GM23338 (cell line): Measurements from ENCODE around the gene LCE6A. TPM values are rescaled to one million over a fixed set of nuclear protein-coding genes. Genes with fewer than 3 reads are reported as not detected.

Experiments
- ATAC-seq: fragments of 200-7000 bp; cut with Tn5 transposase; 3 replicates; pipeline ENCODE4 v1.9.1; 2020
- DNase-seq: peaks from one replicate; pipeline ENCODE4 v3.0.0-alpha.2; 2015; ENCODE audit warnings: low spot score
- H2AFZ ChIP-seq: fragments of 200-600 bp; sonication (generic); 2 replicates; pipeline ENCODE4 v1.8.0; 2016; ENCODE audit warnings: antibody characterized with exemption, mild to moderate bottlenecking, moderate library complexity
- H3F3A ChIP-seq: fragments of 200-600 bp; sonication (generic); replicated peaks from 2 replicates; pipeline ENCODE4 v1.8.0; 2017; ENCODE audit warnings: antibody characterized with exemption, mixed run types, low read depth
- H3K27ac ChIP-seq: fragments of 200-600 bp; sonication (generic); 2 replicates; pipeline ENCODE4 v1.6.1; 2016; ENCODE audit warnings: low read depth
- H3K27me3 ChIP-seq: fragments of 200-600 bp; sonication (generic); 2 replicates; pipeline ENCODE4 v1.8.0; 2016; ENCODE audit warnings: mild to moderate bottlenecking, mixed run types, moderate library complexity; ENCODE audit not compliant: insufficient read depth
- H3K36me3 ChIP-seq: fragments of 200-600 bp; sonication (generic); 2 replicates; pipeline ENCODE4 v1.8.0; 2016; ENCODE audit warnings: mild to moderate bottlenecking; ENCODE audit not compliant: insufficient read depth
- H3K4me1 ChIP-seq: fragments of 200-600 bp; sonication (generic); 2 replicates; pipeline ENCODE4 v1.8.0; 2016; ENCODE audit warnings: mild to moderate bottlenecking, moderate library complexity; ENCODE audit not compliant: insufficient read depth
- H3K4me2 ChIP-seq: fragments of 200-600 bp; sonication (generic); 2 replicates; pipeline ENCODE4 v1.7.1; 2017; ENCODE audit warnings: mixed run types
- H3K4me3 ChIP-seq: fragments of 200-600 bp; sonication (generic); 2 replicates; pipeline ENCODE4 v1.6.1; 2016; ENCODE audit warnings: mixed run types
- H3K79me2 ChIP-seq: fragments of 200-600 bp; sonication (generic); replicated peaks from 2 replicates; pipeline ENCODE4 v1.8.0; 2017; ENCODE audit warnings: mild to moderate bottlenecking; ENCODE audit not compliant: insufficient read depth
- H3K9me2 ChIP-seq: fragments of 200-600 bp; sonication (generic); 2 replicates; pipeline ENCODE4 v1.8.0; 2017; ENCODE audit not compliant: insufficient read depth
- H4K20me1 ChIP-seq: fragments of 200-600 bp; sonication (generic); replicated peaks from 2 replicates; pipeline ENCODE4 v1.8.0; 2017; ENCODE audit warnings: mild to moderate bottlenecking; ENCODE audit not compliant: insufficient read depth
- H3K27ac Mint-ChIP-seq: 2 replicates; pipeline ENCODE4 v1.8.0; 2020; ENCODE audit warnings: inconsistent platforms, mild to moderate bottlenecking, moderate library complexity, mixed read lengths
- H3K27me3 Mint-ChIP-seq: 3 replicates; pipeline ENCODE4 v1.8.0; 2022; ENCODE audit warnings: low read depth, mild to moderate bottlenecking, moderate library complexity, mixed read lengths, inconsistent platforms; ENCODE audit not compliant: insufficient read depth, poor library complexity
- H3K36me3 Mint-ChIP-seq: 3 replicates; pipeline ENCODE4 v1.8.0; 2021; ENCODE audit warnings: low read depth, mild to moderate bottlenecking, inconsistent platforms, moderate library complexity, mixed read lengths
- H3K4me1 Mint-ChIP-seq: 3 replicates; pipeline ENCODE4 v1.8.0; 2020; ENCODE audit warnings: mild to moderate bottlenecking, inconsistent platforms, mixed read lengths
- H3K4me3 Mint-ChIP-seq: 3 replicates; pipeline ENCODE4 v1.8.0; 2021; ENCODE audit warnings: moderate library complexity, mild to moderate bottlenecking, inconsistent platforms, mixed read lengths
- H3K9me3 Mint-ChIP-seq: 3 replicates; pipeline ENCODE4 v1.8.0; 2020; ENCODE audit warnings: moderate library complexity, mild to moderate bottlenecking, inconsistent platforms, mixed read lengths
- CREB1 ChIP-seq: fragments of 250-450 bp; sonication (Bioruptor Pico); IDR thresholded peaks from 2 replicates; pipeline ENCODE4 v1.5.0; 2020; ENCODE audit warnings: low read depth, mild to moderate bottlenecking, moderate library complexity
- CTCF ChIP-seq, 2 experiments: fragments of 200-600 bp in 1 of 2; sonication (generic) in 1 of 2; conservative IDR thresholded peaks; 2 replicates each; pipeline versions ENCODE4 v1.5.1 to v1.6.1; 2016 to 2017; ENCODE audit warnings: antibody characterized with exemption in 2 of 2, low read depth in 2 of 2, mild to moderate bottlenecking in 2 of 2, moderate library complexity in 1 of 2
- ETS1 ChIP-seq: IDR thresholded peaks from 2 replicates; pipeline ENCODE4 v1.6.1; 2016; ENCODE audit warnings: antibody characterized with exemption
- EZH2phosphoT487 ChIP-seq: fragments of 200-600 bp; sonication (generic); IDR thresholded peaks from one replicate; pipeline ENCODE4 v1.8.1; 2018; ENCODE audit warnings: antibody characterized with exemption; ENCODE audit not compliant: unreplicated experiment
- NANOG ChIP-seq: IDR thresholded peaks from 2 replicates; pipeline ENCODE4 v1.6.1; 2016; ENCODE audit warnings: antibody characterized with exemption, borderline replicate concordance
- POLR2AphosphoS5 ChIP-seq: IDR thresholded peaks from 2 replicates; pipeline ENCODE4 v1.6.1; 2016; ENCODE audit warnings: antibody characterized with exemption, low read depth
- REST ChIP-seq: IDR thresholded peaks from one replicate; pipeline ENCODE4 v1.6.1; 2018; ENCODE audit warnings: antibody characterized with exemption; ENCODE audit not compliant: unreplicated experiment
- STAT1 ChIP-seq: IDR thresholded peaks from one replicate; pipeline ENCODE4 v1.6.1; 2016; ENCODE audit warnings: antibody characterized with exemption; ENCODE audit not compliant: unreplicated experiment
- ZNF114 ChIP-seq: fragments of 250-450 bp; sonication (Bioruptor Pico); IDR thresholded peaks from 2 replicates; pipeline ENCODE4 v1.5.0; 2020; ENCODE audit warnings: mild to moderate bottlenecking, moderate library complexity
- ZNF331 ChIP-seq: fragments of 250-450 bp; sonication (Bioruptor Pico); IDR thresholded peaks from 2 replicates; pipeline ENCODE4 v1.5.0; 2020; ENCODE audit warnings: low read depth, mild to moderate bottlenecking, moderate library complexity
- ZNF462 ChIP-seq: fragments of 250-450 bp; sonication (Bioruptor Pico); IDR thresholded peaks from 2 replicates; pipeline ENCODE4 v1.5.0; 2020; ENCODE audit warnings: mild to moderate bottlenecking, moderate library complexity
- polyA plus RNA-seq: library from polyadenylated mRNA; unstranded; fragments of >200 nt; fragmentation: Nextera tagmentation; extraction: Ambion mirVana; gene quantifications from 2 replicates; pipeline ENCODE4 v1.2.1, GENCODE V29; 2016
- total RNA-seq: library from RNA; depleted of rRNA; stranded (reverse); fragments of >200 nt; shearing (Covaris generic); gene quantifications from 2 replicates; pipeline ENCODE4 v1.2.3, GENCODE V29; 2014

The LCE6A gene
- total and polyA plus RNA-seq, 2 experiments from 2014 or later: not detected

GRCh38 chr1:152884506-152884905 lies 41.9 kb downstream of the LCE6A start:
- Mint-ChIP-seq H3K4me3 (no peak overlapping the region), H3K9me3 (peaks cover 2% of the 10 kb centered on the region; the same call in 2 of the 3 replicates), H3K27ac (no peak overlapping the region), H3K27me3 (no peaks in the 10 kb centered on the region), H3K4me1 (no peaks in the 10 kb centered on the region; the same call in 2 of the 3 replicates), H3K36me3 (no peaks in the 10 kb centered on the region)
- Histone ChIP-seq H3K27ac (no peak overlapping the region), H3K4me1 (no peaks in the 10 kb centered on the region), H3K36me3 (no peaks in the 10 kb centered on the region), H3K79me2 (no peaks in the 10 kb centered on the region), H2AFZ (no peak overlapping the region), H3F3A (no peaks in the 10 kb centered on the region), H3K4me2 (no peak overlapping the region), H3K4me3 (no peak overlapping the region), H3K9me2 (peaks cover 8% of the 10 kb centered on the region; the same call in 1 of the 2 replicates), H3K27me3 (no peaks in the 10 kb centered on the region), H4K20me1 (no peaks in the 10 kb centered on the region)
- ATAC-seq (no peak), DNase-seq (no peak)
- no peak for TF ChIP-seq ETS1
- no peak for TF ChIP-seq CTCF (conservative IDR thresholded peaks at IDR 0.05; ENCODE audit: low read depth in 2 of 2)
- TF ChIP-seq STAT1: no peak
- no peak for TF ChIP-seq REST
- no peak for TF ChIP-seq ZNF331 (CRISPR knock-in tag)
- no peak for TF ChIP-seq POLR2AphosphoS5
- TF ChIP-seq ZNF462 (CRISPR knock-in tag): no peak
- TF ChIP-seq NANOG: no peak
- no peak for TF ChIP-seq EZH2phosphoT487
- no peak for TF ChIP-seq ZNF114 (CRISPR knock-in tag)
- no peak for TF ChIP-seq CREB1 (CRISPR knock-in tag)
